Measurements from ENCODE around the gene NEBL.

Gene NEBL

DNA sequence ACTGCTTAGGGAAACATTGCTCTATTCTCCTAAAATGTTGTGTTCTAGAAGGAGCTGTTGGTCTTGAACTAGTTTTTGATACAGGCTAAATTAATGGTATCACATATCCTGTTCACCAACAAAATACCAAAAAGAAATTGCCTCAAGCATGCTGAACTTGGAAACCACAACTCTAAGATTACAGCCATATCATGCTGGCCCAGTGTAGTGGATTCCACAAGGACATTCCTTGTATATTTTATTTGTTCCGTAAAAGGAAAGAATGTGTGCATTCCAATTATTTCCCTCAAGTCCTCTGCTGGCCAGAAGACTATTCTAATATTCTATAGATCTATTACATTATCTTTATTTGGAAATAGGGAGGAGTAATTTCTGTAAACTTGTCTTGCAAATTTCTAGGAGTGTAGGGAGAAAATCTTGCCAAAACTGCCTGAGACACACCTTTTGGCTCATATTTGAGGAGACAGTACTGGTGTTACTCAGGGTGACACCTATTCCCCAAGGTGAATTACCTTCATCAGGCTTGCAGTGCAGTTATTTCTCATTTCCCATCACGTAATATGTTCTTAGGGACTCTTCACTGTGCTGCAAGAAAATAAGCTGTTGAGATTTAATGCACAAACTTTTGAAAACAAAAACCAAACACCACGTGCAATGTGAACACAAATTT lies 1.9 kb upstream of the NEBL start:
- DNase-seq, result no peak

DNA sequence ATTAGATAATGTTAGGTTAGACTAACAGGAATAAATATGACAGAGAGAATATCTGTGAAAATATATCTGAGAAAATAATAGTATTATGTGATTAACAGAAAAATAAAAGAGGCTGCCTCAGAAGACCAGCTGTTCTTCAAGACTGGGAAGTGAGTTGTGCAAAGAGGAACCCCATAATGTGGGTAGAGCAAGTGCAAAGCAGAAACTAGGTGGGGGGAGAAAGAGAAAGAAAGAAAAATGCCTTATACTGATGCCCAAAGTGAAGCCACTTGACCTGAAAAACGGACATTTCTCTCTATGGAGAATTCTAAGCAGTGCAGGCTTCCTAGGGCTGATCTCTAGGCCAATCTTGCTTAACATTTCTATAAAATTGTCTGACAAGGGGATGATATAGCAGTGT lies 3.8 kb downstream of the NEBL start:
- no peak for DNase-seq

DNA sequence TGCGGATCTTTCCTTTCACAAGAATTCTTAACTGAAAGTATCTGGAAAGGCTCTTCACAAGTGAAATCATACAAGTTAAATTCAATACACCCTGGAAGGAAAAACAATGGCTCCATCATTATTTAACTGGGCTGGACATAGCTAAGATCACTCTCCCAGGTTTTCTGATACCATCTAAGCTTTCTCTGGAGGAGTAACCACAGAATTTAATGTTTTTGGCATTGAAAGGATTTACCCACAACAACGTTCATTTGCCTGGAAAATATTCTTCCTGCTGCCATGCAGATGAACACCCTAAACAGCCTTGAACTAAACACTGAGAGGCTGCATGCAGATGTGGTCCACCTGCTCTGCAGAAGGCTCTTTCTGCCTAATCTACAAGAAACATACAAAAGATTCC lies 4.3 kb downstream of the NEBL start:
- DNase-seq, result no peak

- DNase-seq, result no peak
These were observed 5.0 kb downstream of the NEBL start for GRCh38 chr10:20892011-20892585.

GRCh38 chr10:20891338-20891714 lies 5.8 kb downstream of the NEBL start:
- DNase-seq, result no peak

- DNase-seq, result no peak
These were observed 6.4 kb downstream of the NEBL start for GRCh38 chr10:20890491-20891337.

GRCh38 chr10:20890009-20890408 lies 7.1 kb downstream of the NEBL start:
- DNase-seq, result no peak

GRCh38 chr10:20888620-20889330 lies 8.3 kb downstream of the NEBL start:
- no peak for DNase-seq

DNA sequence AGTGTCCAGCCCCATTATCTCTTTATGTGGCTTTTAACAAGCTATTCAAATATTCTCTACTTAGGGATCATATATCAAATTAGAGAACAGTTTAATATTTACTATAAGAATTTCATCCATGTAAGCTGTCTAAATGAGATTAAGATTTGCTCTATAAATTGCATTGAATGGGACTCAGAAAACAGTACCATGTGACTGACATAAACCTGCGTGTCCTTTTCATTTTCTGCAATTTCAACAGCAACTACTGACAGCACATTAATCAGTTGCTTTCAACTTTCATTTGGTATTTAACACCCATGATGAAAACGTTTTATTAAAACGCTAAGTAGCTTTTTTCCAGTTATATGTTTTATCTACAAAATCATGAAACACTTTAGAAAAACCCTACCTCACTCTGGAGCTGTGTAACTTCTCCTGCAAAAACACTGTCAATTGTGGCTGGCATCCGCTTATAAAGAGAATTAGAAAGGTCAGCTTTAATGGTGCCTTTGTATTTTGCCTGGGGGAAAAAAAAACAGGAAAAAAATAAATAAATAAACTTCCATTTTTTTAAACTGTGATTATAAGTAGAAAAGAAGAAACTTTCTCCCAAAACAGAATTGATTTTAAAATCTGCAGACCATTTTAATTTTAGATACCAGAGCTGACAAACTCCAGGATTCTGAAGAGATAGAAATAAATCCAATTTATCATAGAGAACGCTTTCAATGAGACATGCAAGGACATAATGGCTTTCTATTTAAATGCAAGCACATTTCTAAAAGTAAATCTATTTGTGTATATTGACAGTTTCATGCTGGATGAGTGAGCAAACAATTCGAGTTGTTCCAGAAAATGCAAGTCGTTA lies 9.2 kb downstream of the NEBL start:
- DNase-seq, result no peak

DNA sequence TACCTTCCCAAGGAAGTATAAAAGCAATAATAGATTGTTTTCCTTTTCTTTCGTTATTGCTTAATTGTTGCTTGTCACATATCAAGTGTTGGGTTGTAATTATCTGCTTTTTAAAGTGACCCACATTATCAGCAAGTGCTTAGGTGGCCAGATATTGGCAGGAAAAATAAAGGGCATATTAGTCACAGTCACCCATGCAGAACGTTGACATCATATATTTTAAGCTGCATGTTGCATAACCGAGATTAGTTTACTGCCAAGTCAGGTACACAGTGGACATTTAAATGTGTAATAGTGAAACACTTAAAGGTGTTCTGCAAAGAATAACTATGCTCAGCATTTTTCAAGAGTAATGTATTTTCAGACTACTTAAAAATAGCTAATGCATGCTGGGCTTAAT lies 11.4 kb downstream of the NEBL start:
- no peak for DNase-seq

- DNase-seq, result no peak
These were observed 13.6 kb downstream of the NEBL start for GRCh38 chr10:20883552-20883951.

DNA sequence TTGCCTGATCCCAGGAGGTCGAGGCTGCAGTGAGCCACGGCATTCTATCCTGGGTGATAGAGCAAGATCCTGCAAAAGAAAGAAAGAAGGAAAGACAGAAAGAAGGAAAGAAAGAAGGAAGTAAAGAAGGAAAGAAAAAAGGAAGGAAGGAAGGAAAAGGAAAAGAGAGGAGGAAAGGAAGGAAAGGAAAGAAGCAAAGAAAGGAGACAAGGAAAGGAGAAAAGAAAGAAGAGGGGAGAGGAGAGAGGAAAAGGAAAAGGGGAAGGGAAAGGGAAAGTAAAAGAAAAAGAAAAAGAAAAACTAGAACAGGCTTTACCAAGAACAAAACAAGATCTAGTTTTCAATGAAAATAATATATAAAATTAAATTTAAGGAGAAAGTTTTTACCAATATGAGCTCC lies 15.0 kb downstream of the NEBL start:
- no peak for DNase-seq

- DNase-seq, result no peak
These were observed 18.0 kb downstream of the NEBL start for GRCh38 chr10:20879136-20879535.

GRCh38 chr10:20877986-20878983 lies 18.8 kb downstream of the NEBL start:
- no peak for DNase-seq

DNA sequence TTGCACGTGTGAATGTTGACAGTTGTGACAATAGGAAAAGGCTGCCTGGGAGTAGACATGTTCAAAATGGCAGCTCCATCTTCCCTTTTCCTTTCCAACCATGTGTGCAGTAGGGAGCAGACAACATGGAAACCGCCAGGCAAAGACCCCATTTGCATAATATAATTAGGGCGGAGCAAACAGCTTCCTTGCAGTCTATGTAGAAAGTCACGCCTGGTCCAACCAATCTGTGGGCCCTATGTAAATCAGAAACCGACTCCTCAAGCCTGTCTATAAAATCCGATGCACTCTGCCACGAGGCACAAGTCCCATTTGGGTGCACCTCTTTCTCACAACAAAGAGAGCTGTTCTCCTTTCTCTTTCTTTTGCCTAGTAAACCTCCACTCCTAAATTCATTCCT lies 19.6 kb downstream of the NEBL start:
- no peak for DNase-seq

GRCh38 chr10:20874261-20874660 lies 22.9 kb downstream of the NEBL start:
- no peak for DNase-seq

GRCh38 chr10:20871970-20872369 lies 25.1 kb downstream of the NEBL start:
- no peak for DNase-seq

DNA sequence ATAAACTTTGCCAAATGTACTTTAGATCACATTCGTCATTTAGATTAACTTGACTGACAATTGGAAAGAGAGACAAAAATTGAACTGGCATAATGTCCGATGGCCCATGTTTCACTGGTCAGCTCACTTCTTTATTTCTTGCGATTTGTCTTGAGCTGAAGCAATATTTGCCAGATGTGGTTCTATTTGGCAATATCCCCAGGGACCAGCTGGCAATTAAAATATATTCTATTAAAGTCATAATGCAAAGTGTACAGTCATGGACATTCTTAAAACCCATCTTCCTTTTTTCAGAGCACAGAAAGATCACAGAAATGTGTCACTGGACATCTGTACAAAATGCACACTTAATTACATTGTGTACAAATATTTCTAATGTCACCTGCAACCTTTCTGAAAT lies 26.3 kb downstream of the NEBL start:
- DNase-seq, result no peak

DNA sequence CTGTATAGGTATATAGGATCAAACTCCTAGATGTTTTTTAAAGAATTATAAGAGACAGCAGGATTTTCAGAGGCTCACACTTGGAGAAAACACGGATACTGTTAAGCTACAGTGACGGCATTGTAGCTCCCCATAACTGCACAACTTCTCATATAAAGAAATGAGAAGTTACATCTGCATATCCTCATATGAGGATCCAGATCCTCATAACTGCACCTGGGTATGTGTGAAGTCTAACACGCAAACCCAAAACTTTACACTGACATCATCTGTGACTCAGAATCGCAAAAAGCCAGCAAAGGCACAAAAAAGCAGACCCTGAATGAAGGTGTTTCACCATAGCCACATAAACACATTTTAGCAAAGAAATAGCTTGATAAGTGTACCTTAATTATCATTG lies 34.1 kb downstream of the NEBL start:
- DNase-seq, result no peak

DNA sequence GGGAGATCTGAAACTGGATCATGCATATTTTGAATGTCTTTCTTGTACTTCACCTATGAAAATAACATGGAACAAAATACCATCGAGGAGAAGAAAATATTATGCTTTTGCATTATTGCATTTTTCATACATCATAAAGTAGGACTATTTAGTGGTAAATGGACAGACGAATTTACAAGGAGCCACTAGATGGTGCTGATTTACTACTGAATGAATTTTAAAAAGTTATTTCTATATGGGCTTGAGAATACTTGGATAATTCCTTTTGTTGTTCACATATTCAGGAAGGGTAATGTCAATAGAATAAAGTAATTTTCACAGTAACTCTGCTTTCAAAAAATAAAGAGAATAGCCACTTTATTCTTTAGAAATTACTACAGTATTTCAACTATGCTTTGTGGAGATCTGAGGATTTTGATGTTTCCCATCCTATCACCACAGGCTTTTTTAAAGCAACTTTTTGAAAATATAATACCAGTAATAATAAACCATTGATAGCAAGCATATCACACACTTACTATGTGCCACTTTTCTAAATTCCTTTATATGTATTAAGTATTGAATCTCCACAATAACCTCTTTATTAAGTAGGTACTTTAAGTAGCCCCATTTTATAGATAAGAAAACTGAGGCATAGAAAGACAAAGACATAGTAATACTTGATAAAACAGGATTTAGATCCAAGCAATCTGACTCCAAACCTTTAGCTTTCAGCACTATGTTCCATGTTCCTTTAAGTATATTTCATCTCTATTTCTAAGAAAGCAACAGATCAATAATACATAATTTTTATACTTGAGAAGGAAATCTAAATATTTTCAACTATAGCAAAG lies 38.6 kb downstream of the NEBL start:
- DNase-seq, result no peak
